Activated gamma-delta T cell treated with anti-CD3 and anti-CD28 coated beads, Interleukin-2, amount 50 U/mL, for 16 hours (primary cell): ENCODE results near the gene CGB3.

Experiments used
- DNase-seq: peaks from one replicate; pipeline ENCODE4 v3.0.0-alpha.2; 2020; ENCODE audit warnings: low read depth

CGB3 gene

GRCh38 chr19:48988286-48988685, 35.8 kb downstream of the CGB3 start:
- no peak for DNase-seq

GRCh38 chr19:48987323-48987722, 36.8 kb downstream of the CGB3 start:
- DNase-seq: no peak

GRCh38 chr19:48986211-48986610, 37.9 kb downstream of the CGB3 start:
- DNase-seq: no peak

- no peak for DNase-seq
Observed at GRCh38 chr19:48985711-48986110, 38.4 kb downstream of the CGB3 start.

- no peak for DNase-seq
Observed at GRCh38 chr19:48982280-48982679, 41.9 kb downstream of the CGB3 start.

- no peak for DNase-seq
Observed at GRCh38 chr19:48977061-48977460, 47.1 kb downstream of the CGB3 start.

GRCh38 chr19:48975947-48976847, 47.9 kb downstream of the CGB3 start:
- DNase-seq: no peak
